GM10266 (cell line): ENCODE results near the gene PLEKHG3.

ENCODE experiments used
- DNase-seq: peaks from one replicate; pipeline ENCODE4 v3.0.0; 2012; ENCODE audit errors: extremely low spot score
- TF ChIP-seq, protein P1 (sequence below): IDR thresholded peaks from 2 replicates; pipeline ENCODE4 v1.5.1; 2012; ENCODE audit warnings: mild to moderate bottlenecking, low read depth; ENCODE audit not compliant: control insufficient read depth, insufficient read depth; ENCODE audit errors: missing control alignments

The PLEKHG3 gene

DNA sequence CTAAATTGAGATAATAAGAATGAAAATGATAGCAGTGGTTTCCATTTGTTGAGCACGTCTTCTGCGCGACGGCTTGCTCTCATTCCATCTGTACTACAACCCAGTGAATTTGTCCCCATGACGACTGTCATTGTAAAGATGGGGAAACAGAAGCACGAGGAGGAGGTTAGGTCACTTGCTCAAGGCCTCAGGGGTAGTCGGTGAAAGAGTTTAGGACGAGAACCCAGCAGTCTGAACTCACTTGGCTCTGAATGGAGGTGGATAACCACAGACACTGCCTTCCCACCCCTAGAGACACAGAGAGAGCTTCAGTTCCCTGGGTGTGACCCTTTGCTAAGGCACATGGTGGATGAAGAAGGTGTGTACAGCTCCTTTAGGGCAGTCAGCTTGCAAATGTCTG, 30.9 kb upstream of the PLEKHG3 start:
- TF ChIP-seq, protein P1, sequence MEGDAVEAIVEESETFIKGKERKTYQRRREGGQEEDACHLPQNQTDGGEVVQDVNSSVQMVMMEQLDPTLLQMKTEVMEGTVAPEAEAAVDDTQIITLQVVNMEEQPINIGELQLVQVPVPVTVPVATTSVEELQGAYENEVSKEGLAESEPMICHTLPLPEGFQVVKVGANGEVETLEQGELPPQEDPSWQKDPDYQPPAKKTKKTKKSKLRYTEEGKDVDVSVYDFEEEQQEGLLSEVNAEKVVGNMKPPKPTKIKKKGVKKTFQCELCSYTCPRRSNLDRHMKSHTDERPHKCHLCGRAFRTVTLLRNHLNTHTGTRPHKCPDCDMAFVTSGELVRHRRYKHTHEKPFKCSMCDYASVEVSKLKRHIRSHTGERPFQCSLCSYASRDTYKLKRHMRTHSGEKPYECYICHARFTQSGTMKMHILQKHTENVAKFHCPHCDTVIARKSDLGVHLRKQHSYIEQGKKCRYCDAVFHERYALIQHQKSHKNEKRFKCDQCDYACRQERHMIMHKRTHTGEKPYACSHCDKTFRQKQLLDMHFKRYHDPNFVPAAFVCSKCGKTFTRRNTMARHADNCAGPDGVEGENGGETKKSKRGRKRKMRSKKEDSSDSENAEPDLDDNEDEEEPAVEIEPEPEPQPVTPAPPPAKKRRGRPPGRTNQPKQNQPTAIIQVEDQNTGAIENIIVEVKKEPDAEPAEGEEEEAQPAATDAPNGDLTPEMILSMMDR, result no peak
- DNase-seq, result no peak

DNA sequence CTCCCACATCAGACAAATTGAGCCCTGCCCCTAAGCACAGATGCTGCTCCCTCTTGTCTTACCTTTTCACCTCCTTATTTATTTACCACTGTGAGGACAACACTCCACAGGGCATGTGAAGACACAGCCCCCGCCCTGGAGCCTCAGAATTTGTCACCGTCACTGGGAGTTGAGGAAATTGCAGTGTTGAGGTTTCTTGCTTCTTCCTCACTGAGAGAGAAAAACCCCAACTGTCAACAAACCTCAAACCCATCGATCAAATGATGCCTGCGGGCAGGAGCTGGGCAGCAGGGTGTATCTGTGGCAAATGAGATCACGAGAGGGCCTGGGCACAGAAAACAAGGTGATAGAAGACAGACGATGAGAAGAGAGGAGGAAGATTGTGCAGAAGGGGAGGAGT, 30.5 kb upstream of the PLEKHG3 start:
- DNase-seq, result no peak
- TF ChIP-seq, protein P1, result no peak

DNA sequence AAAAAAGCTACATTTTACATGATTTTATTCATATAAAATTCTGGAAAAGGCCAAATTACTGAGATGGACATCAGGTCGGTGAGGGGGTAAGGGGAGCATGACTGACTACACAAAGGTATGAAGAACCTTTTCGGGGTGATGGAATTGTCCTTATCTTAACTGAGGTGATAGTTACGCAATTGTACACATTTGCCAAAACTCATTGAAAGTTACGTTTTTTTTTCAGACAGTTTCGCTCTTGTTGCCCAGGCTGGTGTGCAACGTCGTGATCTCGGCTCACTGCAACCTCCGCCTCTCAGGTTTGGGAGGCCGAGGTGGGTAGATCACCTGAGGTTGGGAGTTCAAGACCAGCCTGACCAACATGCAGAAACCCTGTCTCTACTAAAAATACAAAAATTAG, 29.4 kb upstream of the PLEKHG3 start:
- TF ChIP-seq, protein P1, result no peak
- no peak for DNase-seq

DNA sequence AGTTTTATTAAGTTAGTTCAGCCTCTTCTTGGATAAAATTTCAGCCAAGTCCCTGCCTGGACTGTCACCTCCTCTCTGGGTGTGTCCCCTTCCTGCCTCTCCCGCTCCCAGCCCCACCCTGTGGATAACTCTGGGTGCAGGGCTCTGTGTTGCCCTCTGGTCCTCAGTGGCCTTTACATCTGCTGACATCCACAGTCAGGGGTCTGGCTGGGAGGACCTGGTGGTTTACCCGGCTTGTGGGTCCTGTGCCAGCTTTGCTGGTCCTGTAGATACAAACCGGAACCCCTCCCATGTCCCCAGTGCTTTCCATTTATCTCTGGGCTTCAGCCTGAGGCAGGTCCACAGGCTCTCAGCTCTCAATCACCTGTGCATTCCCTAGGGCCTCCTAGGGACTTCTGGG, 28.9 kb upstream of the PLEKHG3 start:
- no peak for DNase-seq
- TF ChIP-seq, protein P1, result no peak

DNA sequence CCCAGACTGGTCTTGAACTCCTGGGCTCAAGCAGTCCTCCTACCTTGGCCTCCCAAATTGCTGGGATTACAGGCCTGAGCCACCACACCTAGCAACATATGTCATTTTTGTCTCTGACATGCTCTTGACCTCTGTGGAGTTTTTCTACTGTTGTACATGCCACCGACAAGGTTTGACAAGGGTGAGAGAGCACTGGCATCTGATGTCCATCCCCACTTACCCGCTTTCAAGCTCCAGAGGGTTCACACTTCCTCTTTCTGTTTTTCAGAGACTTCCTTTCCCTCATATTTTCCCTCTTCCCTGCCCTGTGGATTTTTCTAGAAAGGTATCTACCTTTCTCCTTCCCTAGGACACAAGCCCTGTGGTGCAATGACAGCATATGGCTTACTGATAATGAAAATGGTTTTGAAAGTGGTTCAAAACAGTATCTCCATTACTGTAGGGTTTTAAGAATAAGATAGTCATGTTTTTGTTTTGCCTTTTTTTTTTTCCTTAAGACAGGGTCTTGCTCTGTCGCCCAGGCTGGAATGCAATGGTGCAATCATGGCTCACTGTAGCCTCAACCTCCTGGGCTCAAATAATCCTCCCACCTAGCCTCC, 27.7 kb upstream of the PLEKHG3 start:
- TF ChIP-seq, protein P1, result no peak
- no peak for DNase-seq

DNA sequence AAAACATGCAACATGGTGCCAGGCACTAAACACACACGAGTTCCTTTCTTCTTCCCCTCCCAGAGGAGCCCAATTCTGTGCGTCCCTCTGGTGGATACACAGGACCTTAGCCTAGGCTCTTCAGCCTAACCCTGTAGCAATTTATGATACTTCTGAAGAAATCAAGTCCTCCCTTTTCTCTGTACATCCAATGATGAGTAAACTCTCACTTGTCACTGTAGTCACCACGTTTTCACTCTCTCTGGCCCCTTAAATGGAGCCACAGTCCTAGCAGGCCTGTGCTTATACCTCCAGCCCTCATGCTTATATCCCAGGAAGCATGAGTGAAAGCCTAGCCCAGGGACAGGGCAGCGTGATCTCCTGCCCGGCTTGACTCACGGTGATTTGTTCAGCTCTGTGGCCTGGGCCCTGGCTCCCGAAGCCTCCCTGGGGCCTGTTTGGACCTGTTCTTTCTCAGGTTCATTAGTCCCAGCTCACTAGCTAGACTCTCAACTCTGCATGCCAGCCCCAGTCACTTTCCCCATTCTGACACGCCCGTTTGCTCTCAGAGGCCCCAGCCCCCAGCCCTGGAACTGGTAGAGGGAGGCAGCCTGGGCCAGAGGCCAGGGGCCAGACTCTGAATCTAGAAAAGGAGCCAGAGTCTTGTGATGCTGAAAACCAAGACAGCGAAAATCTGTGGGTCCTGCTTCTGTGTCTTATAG, 24.1 kb upstream of the PLEKHG3 start:
- TF ChIP-seq, protein P1, result no peak
- DNase-seq, result no peak

DNA sequence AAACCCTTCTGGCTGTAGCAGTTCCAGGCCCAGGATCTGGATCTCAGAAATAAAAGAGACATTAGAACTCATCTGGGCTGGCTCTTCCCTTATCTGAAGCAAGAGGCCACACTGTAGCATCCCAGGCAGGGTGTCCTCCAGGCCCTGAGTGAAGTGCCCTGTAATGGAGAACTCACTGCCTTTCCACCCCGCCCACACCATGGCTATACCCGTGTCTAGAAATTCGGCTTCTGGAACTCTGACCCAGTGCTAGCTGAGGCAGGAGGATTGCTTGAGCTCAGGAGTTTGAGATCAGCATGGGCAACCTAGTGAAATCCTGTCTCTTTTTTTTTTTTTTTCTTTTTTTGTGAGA, 23.5 kb upstream of the PLEKHG3 start:
- DNase-seq, result no peak
- TF ChIP-seq, protein P1, result no peak
